IMR-90 (cell line): Measurements from ENCODE around the gene SAXO1. TPM values are rescaled to one million over a fixed set of nuclear protein-coding genes. Genes with fewer than 3 reads are reported as not detected.

Source experiments
- ATAC-seq: fragments of 200-7000 bp; cut with Tn5 transposase; 2 replicates; pipeline ENCODE4 v1.9.1; 2020; ENCODE audit warnings: low read depth, mild to moderate bottlenecking, moderate library complexity
- BruUV-seq: library from RNA; stranded (reverse); fragments of 400-500 nt; replicated peaks from 2 replicates; lab custom pipeline; 2021; lab: Mats Ljungman, UMichigan
- CTCF ChIA-PET: fragments of 300-600 bp; formaldehyde crosslinking; extraction: SDS; loops from one replicate; lab custom pipeline; 2021; ENCODE audit warnings: antibody characterized with exemption; lab: Yijun Ruan, JAX
- POLR2A ChIA-PET: fragments of 300-600 bp; sonication (Branson Sonifier 250); formaldehyde crosslinking; loops from one replicate; lab custom pipeline; 2022; ENCODE audit warnings: antibody characterized with exemption; ENCODE audit not compliant: unreplicated experiment; lab: Charles Lee
- DNase-seq: peaks from one replicate; pipeline ENCODE4 v3.0.0; 2013
- H2AFZ ChIP-seq: replicated peaks from 2 replicates; pipeline ENCODE3; 2013; ENCODE audit warnings: low read length, mild to moderate bottlenecking; ENCODE audit not compliant: poor library complexity
- H2AK5ac ChIP-seq: 2 replicates; pipeline ENCODE4 v1.6.1; 2013; ENCODE audit warnings: low read depth, low read length, inconsistent platforms
- H2AK9ac ChIP-seq: replicated peaks from 2 replicates; pipeline ENCODE3; 2013; ENCODE audit warnings: mild to moderate bottlenecking, low read depth, low read length, moderate library complexity; ENCODE audit not compliant: poor library complexity
- H2BK120ac ChIP-seq: 2 replicates; pipeline ENCODE4 v1.6.1; 2013; ENCODE audit warnings: low read depth, low read length, inconsistent platforms
- H2BK15ac ChIP-seq: 3 replicates; pipeline ENCODE4 v1.6.1; 2013; ENCODE audit warnings: low read depth, low read length, inconsistent platforms
- H2BK20ac ChIP-seq: 2 replicates; pipeline ENCODE4 v1.6.1; 2013; ENCODE audit warnings: low read depth, mild to moderate bottlenecking, inconsistent platforms, low read length, moderate library complexity
- H2BK5ac ChIP-seq: 2 replicates; pipeline ENCODE4 v1.6.1; 2013; ENCODE audit warnings: mild to moderate bottlenecking, low read depth, low read length, inconsistent platforms; ENCODE audit not compliant: poor library complexity, severe bottlenecking
- H3K14ac ChIP-seq: replicated peaks from 2 replicates; pipeline ENCODE4 v1.6.1; 2013; ENCODE audit warnings: low read depth, low read length, inconsistent platforms
- H3K18ac ChIP-seq: 2 replicates; pipeline ENCODE4 v1.6.1; 2013; ENCODE audit warnings: low read depth, low read length, control low read depth
- H3K23ac ChIP-seq: 2 replicates; pipeline ENCODE4 v1.6.1; 2013; ENCODE audit warnings: low read depth, low read length, inconsistent platforms
- H3K27ac ChIP-seq: 2 replicates; pipeline ENCODE4 v1.5.1; 2013; ENCODE audit warnings: mild to moderate bottlenecking, control low read depth, low read length; ENCODE audit not compliant: insufficient read depth
- H3K27me3 ChIP-seq: 2 replicates; pipeline ENCODE4 v1.6.1; 2013; ENCODE audit warnings: low read length; ENCODE audit not compliant: control insufficient read depth, insufficient read depth
- H3K36me3 ChIP-seq: 2 replicates; pipeline ENCODE4 v1.6.1; 2013; ENCODE audit warnings: low read length, mixed read lengths; ENCODE audit not compliant: control insufficient read depth, insufficient read depth
- H3K4ac ChIP-seq: 2 replicates; pipeline ENCODE4 v1.6.1; 2013; ENCODE audit warnings: low read depth, low read length, inconsistent platforms
- H3K4me1 ChIP-seq: 2 replicates; pipeline ENCODE4 v1.6.1; 2013; ENCODE audit warnings: low read length, mixed read lengths; ENCODE audit not compliant: control insufficient read depth, insufficient read depth
- H3K4me2 ChIP-seq: 2 replicates; pipeline ENCODE4 v1.6.1; 2013; ENCODE audit warnings: low read depth, mild to moderate bottlenecking, control low read depth, low read length, moderate library complexity
- H3K4me3 ChIP-seq: 2 replicates; pipeline ENCODE4 v1.5.1; 2013; ENCODE audit warnings: low read depth, mild to moderate bottlenecking, control low read depth, low read length, moderate library complexity; ENCODE audit not compliant: insufficient read depth
- H3K56ac ChIP-seq: 2 replicates; pipeline ENCODE4 v1.6.1; 2013; ENCODE audit warnings: low read length, inconsistent platforms; ENCODE audit not compliant: insufficient read depth; ENCODE audit errors: extremely low read depth
- H3K79me1 ChIP-seq, 2 experiments: 2 replicates each; pipeline ENCODE4 v1.6.1; 2013; ENCODE audit warnings: low read length in 2 of 2, inconsistent platforms in 1 of 2, low read depth in 1 of 2
- H3K9ac ChIP-seq: 2 replicates; pipeline ENCODE4 v1.6.1; 2013; ENCODE audit warnings: low read depth, low read length, control low read depth
- H3K9me1 ChIP-seq: 2 replicates; pipeline ENCODE4 v1.6.1; 2013; ENCODE audit warnings: low read length, inconsistent platforms; ENCODE audit not compliant: insufficient read depth
- H3K9me3 ChIP-seq: 2 replicates; pipeline ENCODE4 v1.6.1; 2013; ENCODE audit warnings: low read length; ENCODE audit not compliant: control insufficient read depth, insufficient read depth
- H4K20me1 ChIP-seq: 2 replicates; pipeline ENCODE4 v1.6.1; 2013; ENCODE audit warnings: low read length, inconsistent platforms; ENCODE audit not compliant: insufficient read depth
- H4K5ac ChIP-seq: 2 replicates; pipeline ENCODE4 v1.6.1; 2013; ENCODE audit warnings: mild to moderate bottlenecking, low read depth, low read length, control low read depth
- H4K8ac ChIP-seq, 2 experiments: 2 replicates each; pipeline ENCODE4 v1.6.1; 2013; ENCODE audit warnings: low read depth in 2 of 2, low read length in 2 of 2, control low read depth in 1 of 2, inconsistent platforms in 1 of 2
- H4K91ac ChIP-seq: 2 replicates; pipeline ENCODE4 v1.6.1; 2013; ENCODE audit warnings: low read depth, low read length, inconsistent platforms; ENCODE audit not compliant: insufficient read depth
- BHLHE40 ChIP-seq: fragments of 150-350 bp; IDR thresholded peaks from 2 replicates; pipeline ENCODE4 v1.6.1; 2016; ENCODE audit warnings: mild to moderate bottlenecking, low read depth, low read length
- CEBPB ChIP-seq: IDR thresholded peaks from 2 replicates; pipeline ENCODE4 v1.6.1; 2012; ENCODE audit warnings: low read depth, low read length, improper control_type of control experiment
- CHD1 ChIP-seq: IDR thresholded peaks from 2 replicates; pipeline ENCODE4 v1.6.1; 2012; ENCODE audit warnings: low read depth, low read length, improper control_type of control experiment
- CTCF ChIP-seq: conservative IDR thresholded peaks from 2 replicates; pipeline ENCODE4 v1.5.1; 2012; ENCODE audit warnings: mild to moderate bottlenecking, low read depth, low read length, improper control_type of control experiment
- ELK1 ChIP-seq: fragments of 150-350 bp; IDR thresholded peaks from 2 replicates; pipeline ENCODE4 v1.6.1; 2016; ENCODE audit warnings: low read depth, mild to moderate bottlenecking, low read length, moderate library complexity, borderline replicate concordance
- FOS ChIP-seq: fragments of 150-350 bp; IDR thresholded peaks from 2 replicates; pipeline ENCODE4 v1.6.1; 2016; ENCODE audit warnings: low read depth, low read length
- MAFK ChIP-seq: IDR thresholded peaks from 2 replicates; pipeline ENCODE4 v1.6.1; 2012; ENCODE audit warnings: low read depth, low read length, improper control_type of control experiment
- MAZ ChIP-seq: IDR thresholded peaks from 2 replicates; pipeline ENCODE4 v1.6.1; 2012; ENCODE audit warnings: low read depth, mild to moderate bottlenecking, low read length, improper control_type of control experiment, moderate library complexity, borderline replicate concordance
- MXI1 ChIP-seq: IDR thresholded peaks from 2 replicates; pipeline ENCODE4 v1.6.1; 2012; ENCODE audit warnings: low read depth, mild to moderate bottlenecking, low read length, moderate library complexity, borderline replicate concordance
- NFE2L2 ChIP-seq: fragments of 150-350 bp; IDR thresholded peaks from 2 replicates; pipeline ENCODE4 v1.6.1; 2016; ENCODE audit warnings: low read depth, mild to moderate bottlenecking, low read length
- POLR2A ChIP-seq: IDR thresholded peaks from 2 replicates; pipeline ENCODE4 v1.6.1; 2012; ENCODE audit warnings: mild to moderate bottlenecking, low read depth, low read length
- RAD21 ChIP-seq: IDR thresholded peaks from 2 replicates; pipeline ENCODE4 v1.6.1; 2012; ENCODE audit warnings: low read length, improper control_type of control experiment
- RCOR1 ChIP-seq: IDR thresholded peaks from 2 replicates; pipeline ENCODE4 v1.6.1; 2012; ENCODE audit warnings: mild to moderate bottlenecking, low read length, improper control_type of control experiment; ENCODE audit not compliant: insufficient replicate concordance
- RFX5 ChIP-seq: IDR thresholded peaks from 2 replicates; pipeline ENCODE4 v1.8.0; 2012; ENCODE audit warnings: low read depth, mild to moderate bottlenecking, low read length, moderate library complexity
- SMC3 ChIP-seq: fragments of 150-350 bp; IDR thresholded peaks from 2 replicates; pipeline ENCODE4 v1.6.1; 2016; ENCODE audit warnings: low read depth, mild to moderate bottlenecking, antibody characterized with exemption, low read length, moderate library complexity
- USF2 ChIP-seq: fragments of 150-350 bp; IDR thresholded peaks from 2 replicates; pipeline ENCODE4 v1.6.1; 2017; ENCODE audit warnings: mild to moderate bottlenecking, antibody characterized with exemption, low read length, low read depth
- WGBS, 2 experiments: methylation state at CpG; one replicate each; pipeline versions ENCODE4 v1.1.5 to v1.1.7; 2013; ENCODE audit warnings: missing lambda C conversion rate in 2 of 2; ENCODE audit not compliant: insufficient read length in 1 of 2; ENCODE audit errors: extremely low coverage in 2 of 2; 5-methylcytosine and 5-hydroxymethylcytosine counted together
- dilution Hi-C: fragments of 300-500 bp; cut with HindIII; formaldehyde crosslinking; loops from one replicate; pipeline ENCODE4 v1.14.3; 2018; ENCODE audit warnings: low sequenced_read_pairs; ENCODE audit not compliant: unreplicated experiment
- in situ Hi-C: fragments of 300-500 bp; cut with MboI; formaldehyde crosslinking; loops from 3 replicates; pipeline ENCODE4 v1.14.3; 2019; ENCODE audit warnings: low sequenced_read_pairs, inconsistent platforms, mixed read lengths
- intact Hi-C: fragments of 100-400 bp; cut with micrococcal nuclease; formaldehyde crosslinking; loops from 2 replicates; pipeline ENCODE4 v1.10.0; 2022
- polyA plus RNA-seq, 3 experiments: library from polyadenylated mRNA; depleted of rRNA; stranded (reverse); fragments of >200 nt; gene quantifications; 2 replicates each; pipeline ENCODE4 v1.2.3, GENCODE V29; 2012; ENCODE audit warnings: low replicate concordance in 1 of 3
- total RNA-seq: library from RNA; depleted of rRNA; stranded (reverse); fragments of >200 nt; gene quantifications from 2 replicates; pipeline ENCODE4 v1.2.3, GENCODE V29; 2012

Gene SAXO1
- total and polyA plus RNA-seq, 2 of the 4 experiments (the other 2 are of a cell fraction), result not detected

- Histone ChIP-seq H3K79me1 (no peaks in the 10 kb centered on the region), H3K56ac (no peak overlapping the region)
Measured at GRCh38 chr9:18971404-18971803, 61.6 kb downstream of the SAXO1 start.

More at GRCh38 chr9:18971404-18971803, 61.6 kb downstream of the SAXO1 start:
- no peak overlapping the region for H3K27ac ChIP-seq
- H4K5ac ChIP-seq, result no peak overlapping the region
- no peaks in the 10 kb centered on the region for H4K20me1 ChIP-seq
- no peak overlapping the region for H2BK120ac ChIP-seq
- no peak overlapping the region for H3K14ac ChIP-seq
- dilution Hi-C loops, result no loop called here
- H3K4ac ChIP-seq, result no peak overlapping the region
- no peak overlapping the region for H4K91ac ChIP-seq
- H3K18ac ChIP-seq, result no peak overlapping the region
- H2BK5ac ChIP-seq, result no peak overlapping the region
- no peak overlapping the region for H3K9ac ChIP-seq
- in situ Hi-C loops, result no loop called here
- H3K27me3 ChIP-seq, result peaks cover 47% of the 10 kb centered on the region
- no peak overlapping the region for H2BK15ac ChIP-seq
- H3K9me1 ChIP-seq, result no peaks in the 10 kb centered on the region
- H2AFZ ChIP-seq, result no peak overlapping the region
- DNase-seq, result no peak
- H2AK5ac ChIP-seq, result no peak overlapping the region
- WGBS, 2 experiments, result no CpG with 5 or more reads among the region's 2 CpGs
- no peaks in the 10 kb centered on the region for H3K36me3 ChIP-seq
- no peak overlapping the region for H3K4me3 ChIP-seq
- intact Hi-C loops, result no loop called here
- CTCF ChIA-PET, result no interaction called here
- no peak for TF ChIP-seq RAD21
- no peak for TF ChIP-seq NFE2L2
- TF ChIP-seq FOS, result no peak
- no peak for TF ChIP-seq MAFK
- no peak for TF ChIP-seq ELK1
- TF ChIP-seq CTCF, result no peak
- no peak for TF ChIP-seq CEBPB
- no peak for TF ChIP-seq POLR2A
- no peak for TF ChIP-seq RCOR1
- TF ChIP-seq RFX5, result no peak
- no peak for TF ChIP-seq SMC3
- no peak for TF ChIP-seq BHLHE40
- TF ChIP-seq MXI1, result no peak
- TF ChIP-seq MAZ, result no peak
- TF ChIP-seq CHD1, result no peak
- no peak for TF ChIP-seq USF2
- no peak for ATAC-seq
- no peak overlapping the region for H2AK9ac ChIP-seq
- no peak overlapping the region for H3K23ac ChIP-seq
- no peak overlapping the region for H3K4me2 ChIP-seq
- BruUV-seq, result no TSS peak
- no peak overlapping the region for H2BK20ac ChIP-seq
- H3K4me1 ChIP-seq, result peaks cover 3% of the 10 kb centered on the region; the same call in 1 of the 2 replicates
- no peak overlapping the region for H4K8ac ChIP-seq
- H3K9me3 ChIP-seq, result peaks cover 3% of the 10 kb centered on the region; the same call in 1 of the 2 replicates
- POLR2A ChIA-PET, result no interaction called here
